WTC11 (cell line): Measurements from ENCODE around the gene CLIC5.

Source experiments
- ATF3 ChIP-seq: sonication (generic); formaldehyde crosslinking; conservative IDR thresholded peaks from 2 replicates; pipeline ENCODE4 v1.8.1; 2022; ENCODE audit warnings: mild to moderate bottlenecking, missing genetic modification reagents
- CTCF ChIP-seq: fragments of 200-600 bp; IDR thresholded peaks from 2 replicates; pipeline ENCODE4 v1.8.0; 2022; ENCODE audit warnings: antibody characterized with exemption
- FOXJ3 ChIP-seq: sonication (generic); formaldehyde crosslinking; IDR thresholded peaks from 2 replicates; pipeline ENCODE4 v1.9.0; 2021; ENCODE audit warnings: missing genetic modification reagents, mild to moderate bottlenecking, borderline replicate concordance
- GABPB1 ChIP-seq: sonication (generic); formaldehyde crosslinking; IDR thresholded peaks from 2 replicates; pipeline ENCODE4 v1.8.1; 2023; ENCODE audit warnings: mild to moderate bottlenecking, missing genetic modification reagents
- MYBL2 ChIP-seq: sonication (generic); formaldehyde crosslinking; IDR thresholded peaks from 2 replicates; pipeline ENCODE4 v1.8.1; 2023; ENCODE audit warnings: mild to moderate bottlenecking, moderate library complexity, missing genetic modification reagents
- NFE2L1 ChIP-seq: sonication (generic); formaldehyde crosslinking; IDR thresholded peaks from 2 replicates; pipeline ENCODE4 v1.8.1; 2023; ENCODE audit warnings: missing genetic modification reagents
- RORB ChIP-seq: fragments of 250-450 bp; sonication (Bioruptor Pico); IDR thresholded peaks from 2 replicates; pipeline ENCODE4 v1.9.0; 2021; ENCODE audit warnings: mild to moderate bottlenecking
- SMAD3 ChIP-seq: sonication (generic); formaldehyde crosslinking; IDR thresholded peaks from 2 replicates; pipeline ENCODE4 v1.8.0; 2022; ENCODE audit warnings: missing genetic modification reagents, mild to moderate bottlenecking, borderline replicate concordance

- TF ChIP-seq RORB (CRISPR knock-in tag) = no peak
- TF ChIP-seq NFE2L1 = no peak
- no peak for TF ChIP-seq SMAD3 (CRISPR knock-in tag)
- TF ChIP-seq CTCF = no peak
- no peak for TF ChIP-seq FOXJ3 (CRISPR knock-in tag)
- TF ChIP-seq MYBL2 (CRISPR knock-in tag) = no peak
- no peak for TF ChIP-seq ATF3 (CRISPR knock-in tag)
- TF ChIP-seq GABPB1 (CRISPR knock-in tag) = no peak
Observed at GRCh38 chr6:45924763-45925342, 90.8 kb downstream of the CLIC5 start.
